ENCODE data around the gene HOXB3.
"Not testable (repeated sequence)": the region's sequence is repeated elsewhere in the genome, so short reads cannot be mapped to it uniquely, and the experiment has no call there.

- not testable (repeated sequence) for TF ChIP-seq CTCF, POLR2A, EP300 (IDR thresholded peaks at IDR 0.05)
These were observed 80.3 kb downstream of the HOXB3 start for GRCh38 chr17:48509708-48510107.
